AG09319 (cell line): ENCODE data around the gene ZNF652.

Experiments used
- DNase-seq: peaks from one replicate; pipeline ENCODE4 v3.0.0-alpha.2; 2010; ENCODE audit warnings: low read depth; ENCODE audit errors: extremely low read depth
- CTCF ChIP-seq: IDR thresholded peaks from 2 replicates; pipeline ENCODE4 v1.5.1; 2011; ENCODE audit warnings: low read depth, mild to moderate bottlenecking, inconsistent platforms, low read length, moderate library complexity

The ZNF652 gene

GRCh38 chr17:49249292-49249794 lies 112.7 kb downstream of the ZNF652 start:
- no peak for TF ChIP-seq CTCF
- no peak for DNase-seq

DNA sequence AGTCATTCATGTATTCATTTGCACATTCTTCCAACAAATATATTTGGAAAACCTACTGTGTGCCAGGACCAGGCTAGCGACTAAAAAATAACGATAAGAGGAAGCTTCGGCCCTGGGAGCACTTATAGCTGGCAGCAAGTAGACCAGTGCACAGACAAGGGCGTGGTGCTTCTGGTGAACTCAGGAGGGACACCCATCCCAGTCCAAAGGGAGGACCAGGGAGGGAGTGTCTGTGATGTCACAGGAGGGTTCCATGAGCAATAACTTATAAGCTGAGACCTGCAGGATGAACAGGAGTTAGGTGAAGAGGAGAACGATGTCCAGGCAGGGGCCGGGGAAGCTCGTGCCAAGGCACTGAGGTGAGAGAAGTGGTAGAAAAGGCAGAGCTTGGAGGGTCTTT lies 114.1 kb downstream of the ZNF652 start:
- TF ChIP-seq CTCF: no peak
- no peak for DNase-seq

- no peak for DNase-seq
- TF ChIP-seq CTCF: no peak
These were observed 117.2 kb downstream of the ZNF652 start for GRCh38 chr17:49244839-49245238.
